ENCODE measurements around the gene RSPH3. TPM values are rescaled to one million over a fixed set of nuclear protein-coding genes. Genes with fewer than 3 reads are reported as not detected.
A peak's percentile ranks its signal among the peaks of the same experiment; 100 is the strongest.
"Not testable (repeated sequence)": the region's sequence is repeated elsewhere in the genome, so short reads cannot be mapped to it uniquely, and the experiment has no call there.

Gene RSPH3
- total RNA-seq, 2 experiments from 2014 or later, result 3.4 to 3.7 TPM

DNA sequence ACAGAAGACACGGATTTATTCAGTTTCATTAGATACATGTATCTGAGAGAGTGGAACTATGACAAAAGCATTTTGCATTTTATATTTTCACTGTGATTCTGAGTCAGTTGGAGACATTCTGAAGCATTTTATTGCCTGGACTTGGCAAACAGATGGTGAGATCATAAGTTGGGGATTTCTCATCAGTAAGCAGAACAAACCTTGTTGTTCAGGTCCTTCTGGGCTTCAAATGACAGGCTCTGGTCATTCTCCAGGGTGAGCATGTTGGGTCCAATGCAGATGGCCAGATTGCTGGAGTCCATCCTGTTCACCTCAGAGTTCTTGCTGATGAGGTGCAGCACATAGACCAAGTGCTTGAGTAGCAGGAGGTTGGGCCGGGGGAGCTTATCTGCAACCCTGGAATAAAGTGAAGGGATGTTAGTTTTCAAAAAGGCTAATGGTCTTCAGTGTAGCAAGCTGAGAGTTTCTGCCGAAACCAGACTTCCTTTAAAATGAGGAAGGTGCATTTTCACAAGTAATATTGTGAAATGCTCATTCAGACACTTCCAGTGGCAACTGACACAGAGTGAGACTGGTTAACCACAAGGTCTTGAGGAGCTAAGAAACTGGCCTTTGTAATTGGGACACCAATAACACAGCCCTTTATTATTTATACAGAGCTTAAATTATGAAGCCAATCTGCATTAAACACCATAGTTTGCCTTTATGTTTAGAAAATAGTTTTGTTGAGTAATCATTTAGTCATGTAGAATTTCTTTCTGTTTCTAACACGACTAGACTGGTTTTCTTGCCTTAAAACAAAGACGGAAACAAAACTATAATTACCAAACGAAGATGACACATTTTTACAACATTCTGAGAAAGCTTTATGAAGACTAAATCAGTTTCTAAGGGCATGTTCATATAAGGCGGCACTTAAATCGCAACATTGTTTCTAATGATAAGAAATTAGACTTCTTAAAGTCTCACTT is 39.2 kb upstream of the RSPH3 start:
- CTCF ChIA-PET, result interaction anchor here (0.8 to 9.6 kb wide), 11 partner anchors 15 to 95 kb away, joined by 3 to 163 read pairs (median 5); partner anchors contain the start of gene RSPH3
- Mint-ChIP-seq H3K27me3 (no peaks in the 10 kb centered on the region), H3K36me3 (ENCODE audit: low read depth) (peaks cover 95% of the 10 kb centered on the region), H3K4me3 (peak overlapping the region; percentile 49), H3K27ac (peak overlapping the region; percentile 97), H3K9me3 (no peaks in the 10 kb centered on the region), H3K4me1 (peaks cover 65% of the 10 kb centered on the region)
- POLR2A ChIA-PET, result interaction anchor here (0.7 to 9.1 kb wide), 18 partner anchors 9 to 751 kb away, joined by 3 to 356 read pairs (median 5); partner anchors contain the start of genes DYNLT1, EZR, MRPL18 and RSPH3
- peak; percentile 41 for DNase-seq

DNA sequence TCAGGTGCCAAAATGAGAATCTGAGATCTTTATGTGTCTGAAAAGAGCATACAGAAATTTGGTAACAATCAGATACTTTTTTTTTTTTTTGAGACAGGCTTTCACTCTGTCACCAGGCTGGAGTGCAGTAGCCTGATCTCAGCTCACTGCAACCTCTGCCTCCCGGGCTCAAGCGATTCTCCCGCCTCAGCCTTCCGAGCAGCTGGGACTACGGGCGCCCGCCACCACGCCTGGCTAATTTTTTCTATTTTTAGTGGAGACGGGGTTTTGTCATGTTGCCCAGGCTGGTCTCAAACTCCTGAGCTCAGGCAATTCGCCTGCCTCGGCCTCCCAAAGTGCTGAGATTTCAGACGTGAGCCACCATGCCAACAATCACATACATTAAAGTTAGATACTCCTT is 38.3 kb upstream of the RSPH3 start:
- POLR2A ChIA-PET, result interaction anchor here (2.1 to 9.1 kb wide), 5 partner anchors 20 to 68 kb away, joined by 11 to 356 read pairs (median 27); no protein-coding TSS in a partner anchor
- not testable (repeated sequence) for H3K27ac Mint-ChIP-seq, H3K4me3 Mint-ChIP-seq, H3K9me3 Mint-ChIP-seq, H3K27me3 Mint-ChIP-seq, DNase-seq
- CTCF ChIA-PET, result interaction anchor here (1.1 to 9.6 kb wide), 3 partner anchors 25 to 96 kb away, joined by 4 to 163 read pairs (median 10); no protein-coding TSS in a partner anchor
- Mint-ChIP-seq H3K36me3 (ENCODE audit: low read depth) (peaks cover 90% of the 10 kb centered on the region), H3K4me1 (peaks cover 65% of the 10 kb centered on the region)

DNA sequence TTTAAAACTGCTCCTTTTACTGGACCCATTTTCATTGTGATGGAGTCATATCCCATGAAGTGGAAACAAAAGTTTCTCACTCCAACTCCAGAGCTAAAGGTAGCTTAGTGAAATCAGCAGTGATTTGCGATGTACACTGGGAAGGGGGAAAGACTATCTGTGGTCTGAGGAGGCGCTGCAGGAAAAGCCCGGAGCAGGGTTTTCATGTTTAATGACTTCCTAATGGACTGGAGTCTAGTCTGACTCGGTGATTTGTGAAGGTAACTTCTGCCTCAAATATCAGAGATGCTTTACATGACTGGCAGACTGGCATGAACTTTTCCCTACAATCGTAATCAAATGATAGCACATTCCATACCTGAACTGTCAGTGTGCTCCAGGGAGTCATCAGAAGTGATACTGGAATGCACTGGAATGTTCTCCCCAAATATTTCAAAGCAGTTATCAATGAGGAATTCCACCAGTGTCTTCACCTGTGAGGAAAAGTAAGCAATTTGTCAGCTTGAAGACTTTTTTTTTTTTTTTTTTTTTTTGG is 37.8 kb upstream of the RSPH3 start:
- Mint-ChIP-seq H3K4me1 (peaks cover 61% of the 10 kb centered on the region), H3K27me3 (no peaks in the 10 kb centered on the region), H3K9me3 (no peaks in the 10 kb centered on the region), H3K27ac (no peak overlapping the region), H3K36me3 (ENCODE audit: low read depth) (peaks cover 85% of the 10 kb centered on the region), H3K4me3 (no peak overlapping the region)
- POLR2A ChIA-PET, result interaction anchor here (2.7 to 9.1 kb wide), 3 partner anchors 21 to 69 kb away, joined by 22 to 356 read pairs (median 239); no protein-coding TSS in a partner anchor
- no peak for DNase-seq
- CTCF ChIA-PET, result interaction anchor here (1.1 to 9.6 kb wide), 4 partner anchors 25 to 97 kb away, joined by 3 to 163 read pairs (median 7); no protein-coding TSS in a partner anchor

DNA sequence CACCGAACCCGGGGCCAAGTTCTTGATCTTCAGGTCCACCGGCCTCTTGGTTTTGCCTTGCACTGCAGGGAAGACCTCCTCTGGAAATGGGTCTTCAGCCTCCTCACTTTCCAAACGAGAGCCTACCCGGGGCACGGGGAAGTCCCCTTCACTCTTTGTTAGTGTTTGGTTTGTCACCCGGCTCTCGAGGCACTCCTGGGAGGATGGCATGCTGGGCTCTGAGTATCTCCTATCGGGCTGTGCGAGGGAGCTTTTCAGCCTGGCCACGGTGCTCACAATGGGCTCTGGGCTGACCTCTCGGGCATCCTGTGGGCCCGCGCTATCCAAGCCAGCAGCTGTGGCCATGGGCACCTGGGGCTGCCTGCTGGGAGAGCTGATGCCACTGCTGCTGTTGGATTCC is 36.7 kb upstream of the RSPH3 start:
- no peak overlapping the region for H3K27ac Mint-ChIP-seq
- no peaks in the 10 kb centered on the region for H3K27me3 Mint-ChIP-seq
- no peak overlapping the region for H3K4me3 Mint-ChIP-seq
- H3K9me3 Mint-ChIP-seq, result no peaks in the 10 kb centered on the region
- POLR2A ChIA-PET, result interaction anchor here (1.4 to 9.1 kb wide), 4 partner anchors 8 to 76 kb away, joined by 3 to 356 read pairs (median 4); partner anchors contain the start of gene TAGAP
- H3K4me1 Mint-ChIP-seq, result peaks cover 52% of the 10 kb centered on the region
- DNase-seq, result no peak
- peaks cover 74% of the 10 kb centered on the region for H3K36me3 Mint-ChIP-seq (ENCODE audit: low read depth)
- CTCF ChIA-PET, result interaction anchor here (1.3 to 9.6 kb wide), 2 partner anchors 28 to 68 kb away, joined by 3 to 163 read pairs; no protein-coding TSS in a partner anchor

DNA sequence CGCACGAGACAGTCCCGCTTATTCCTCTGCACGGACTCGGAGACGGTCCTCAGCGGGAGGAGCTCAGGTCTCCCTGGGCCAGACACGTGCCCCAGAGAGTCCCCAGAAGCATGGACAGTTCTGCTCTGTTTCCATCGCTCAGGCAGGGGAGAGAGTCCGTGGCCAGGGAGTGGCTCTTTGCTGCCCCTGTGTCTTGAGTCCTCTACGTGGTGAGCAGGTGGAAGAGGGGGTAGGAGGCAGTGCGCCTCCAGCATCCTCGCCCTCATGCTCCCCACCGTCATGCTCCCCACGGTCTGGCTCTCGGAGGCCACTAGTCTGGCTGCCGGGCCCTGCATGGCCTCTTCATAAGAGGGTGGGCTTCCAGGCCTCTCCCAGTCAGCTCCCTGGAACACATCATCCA is 35.9 kb upstream of the RSPH3 start:
- Mint-ChIP-seq H3K36me3 (ENCODE audit: low read depth) (peaks cover 66% of the 10 kb centered on the region), H3K4me3 (no peak overlapping the region), H3K27me3 (no peaks in the 10 kb centered on the region), H3K9me3 (no peaks in the 10 kb centered on the region), H3K4me1 (peaks cover 44% of the 10 kb centered on the region), H3K27ac (no peak overlapping the region)
- CTCF ChIA-PET, result interaction anchor here (0.7 to 1.1 kb wide), 3 partner anchors 27 to 99 kb away, joined by 3 to 5 read pairs (median 3); no protein-coding TSS in a partner anchor
- POLR2A ChIA-PET, result interaction anchor here (0.7 to 1.9 kb wide), 5 partner anchors 9 to 76 kb away, joined by 3 to 5 read pairs (median 4); partner anchors contain the start of gene TAGAP
- no peak for DNase-seq

DNA sequence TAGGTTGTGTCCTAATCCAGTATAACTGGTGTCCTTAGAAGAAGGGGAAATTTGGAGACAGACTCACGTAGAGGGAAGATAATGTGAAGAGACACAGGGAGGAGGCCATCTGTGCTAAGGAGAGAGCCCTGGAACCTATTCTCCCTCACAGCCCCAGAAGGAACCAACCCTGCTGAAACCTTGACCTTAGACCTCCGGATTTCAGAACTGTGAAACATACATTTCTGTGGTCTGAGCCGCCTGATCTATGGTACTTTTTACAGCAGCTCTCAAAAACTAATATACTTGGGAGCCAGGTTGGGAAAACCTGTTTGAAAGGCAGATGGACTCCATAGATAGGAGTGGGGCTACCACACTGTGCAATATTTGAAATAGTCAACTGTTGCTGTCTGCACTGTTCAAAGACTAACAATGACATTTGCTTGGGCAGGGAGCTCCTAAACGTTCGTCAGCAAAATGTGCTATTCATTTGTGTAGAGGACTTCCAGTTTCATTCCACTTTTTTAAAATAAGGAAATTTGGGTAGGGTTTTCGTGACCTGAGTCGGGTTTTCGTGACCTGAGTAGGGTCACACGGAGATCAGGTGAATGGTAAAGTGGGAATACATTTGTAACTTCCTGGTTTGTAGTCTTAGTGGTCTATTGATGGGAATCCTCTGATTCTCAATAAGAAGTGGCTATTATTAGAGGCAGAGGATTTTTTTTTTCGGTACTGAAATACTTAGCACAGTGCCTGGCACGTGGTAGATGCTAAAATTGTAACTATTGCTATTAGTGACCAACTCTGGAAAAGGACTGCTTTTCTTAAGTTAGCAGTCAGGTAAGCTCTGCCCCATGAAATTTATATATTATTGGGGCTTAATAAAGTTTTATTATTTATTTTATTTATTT is 33.4 kb upstream of the RSPH3 start:
- H3K9me3 Mint-ChIP-seq, result no peaks in the 10 kb centered on the region
- peaks cover 21% of the 10 kb centered on the region for H3K4me1 Mint-ChIP-seq
- H3K36me3 Mint-ChIP-seq (ENCODE audit: low read depth), result peaks cover 41% of the 10 kb centered on the region
- ChIA-PET POLR2A (interaction anchor here (1.0 to 1.2 kb wide), 2 partner anchors 10 to 33 kb away, joined by 3 to 4 read pairs; partner anchors contain the start of gene RSPH3), CTCF (interaction anchor here (1.1 to 2.2 kb wide), 6 partner anchors 14 to 77 kb away, joined by 3 to 11 read pairs (median 4); no protein-coding TSS in a partner anchor)
- H3K4me3 Mint-ChIP-seq, result no peak overlapping the region
- no peak overlapping the region for H3K27ac Mint-ChIP-seq
- H3K27me3 Mint-ChIP-seq, result no peaks in the 10 kb centered on the region
- no peak for DNase-seq

GRCh38 chr6:159031846-159032245 is 31.8 kb upstream of the RSPH3 start:
- peaks cover 11% of the 10 kb centered on the region for H3K4me1 Mint-ChIP-seq
- no peaks in the 10 kb centered on the region for H3K9me3 Mint-ChIP-seq
- POLR2A ChIA-PET, result interaction anchor here (1.1 to 1.3 kb wide), 4 partner anchors 10 to 75 kb away, joined by 3 to 4 read pairs (median 3); partner anchors contain the start of gene RSPH3

DNA sequence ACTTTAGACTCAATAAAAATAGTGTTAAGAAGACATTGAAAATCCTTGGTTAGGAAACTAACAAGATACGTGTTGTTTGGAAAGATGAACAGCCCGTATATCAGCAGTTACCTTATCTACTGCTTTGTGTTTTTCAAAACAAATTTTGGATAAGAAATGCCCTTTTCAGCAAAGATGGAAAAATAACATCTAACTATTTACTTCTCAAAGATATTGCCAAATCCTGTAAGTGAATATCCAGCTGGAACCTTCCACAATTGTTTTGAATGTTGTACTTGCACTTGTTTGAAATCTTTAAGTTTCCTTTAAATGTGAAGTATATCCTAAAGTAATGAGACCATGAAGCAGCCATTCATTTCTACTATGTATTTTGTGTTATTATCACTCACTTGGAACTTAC is 30.2 kb upstream of the RSPH3 start:
- Mint-ChIP-seq H3K27me3 (no peaks in the 10 kb centered on the region), H3K4me1 (peaks cover 2% of the 10 kb centered on the region), H3K36me3 (ENCODE audit: low read depth) (peaks cover 22% of the 10 kb centered on the region), H3K27ac (no peak overlapping the region), H3K4me3 (no peak overlapping the region), H3K9me3 (peaks cover 9% of the 10 kb centered on the region)
- no peak for DNase-seq
- ChIA-PET POLR2A (interaction anchor here (0.8 kb wide), 1 partner anchor 9 kb away, joined by 4 read pairs; no protein-coding TSS in a partner anchor), CTCF (interaction anchor here (1.0 to 1.2 kb wide), 2 partner anchors 21 to 74 kb away, joined by 3 to 4 read pairs; no protein-coding TSS in a partner anchor)

More at GRCh38 chr6:159031846-159032245, 31.8 kb upstream of the RSPH3 start:
- DNase-seq, result no peak
- Mint-ChIP-seq H3K27ac (no peak overlapping the region), H3K4me3 (no peak overlapping the region), H3K27me3 (no peaks in the 10 kb centered on the region), H3K36me3 (ENCODE audit: low read depth) (peaks cover 29% of the 10 kb centered on the region)
- CTCF ChIA-PET, result interaction anchor here (1.1 to 2.2 kb wide), 3 partner anchors 23 to 103 kb away, joined by 5 to 11 read pairs (median 7); no protein-coding TSS in a partner anchor

DNA sequence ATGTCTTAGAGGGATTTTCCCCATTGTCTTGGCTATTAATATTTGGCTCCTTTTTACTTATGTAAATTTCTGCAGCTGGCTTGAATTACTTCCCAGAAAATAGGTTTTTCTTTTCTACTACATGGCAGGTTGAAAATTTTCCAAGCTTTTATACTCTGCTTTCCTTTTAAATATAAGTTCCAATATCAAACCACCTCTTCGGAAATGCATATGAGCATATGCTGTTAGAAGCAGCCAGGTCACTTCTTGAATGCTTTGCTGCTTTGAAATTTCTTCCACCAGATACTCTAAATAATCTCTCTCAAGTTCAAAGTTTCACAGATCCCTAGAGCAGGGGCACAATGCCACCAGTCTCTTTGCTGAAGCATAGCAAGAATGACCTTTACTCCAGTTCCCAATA is 25.2 kb upstream of the RSPH3 start:
- H3K36me3 Mint-ChIP-seq (ENCODE audit: low read depth), result peaks cover 31% of the 10 kb centered on the region
- H3K4me3 Mint-ChIP-seq, DNase-seq, H3K4me1 Mint-ChIP-seq, H3K27ac Mint-ChIP-seq, CTCF ChIA-PET, H3K27me3 Mint-ChIP-seq: not testable (repeated sequence)
- peaks cover 28% of the 10 kb centered on the region for H3K9me3 Mint-ChIP-seq
- POLR2A ChIA-PET, result interaction anchor here (1.5 kb wide), 1 partner anchor 14 kb away, joined by 4 read pairs; no protein-coding TSS in a partner anchor

GRCh38 chr6:159023893-159024292 is 23.9 kb upstream of the RSPH3 start:
- ChIA-PET POLR2A (no interaction called here), CTCF (no interaction called here)
- Mint-ChIP-seq H3K9me3 (peaks cover 28% of the 10 kb centered on the region), H3K4me3 (no peak overlapping the region), H3K27me3 (no peaks in the 10 kb centered on the region), H3K27ac (no peak overlapping the region), H3K36me3 (ENCODE audit: low read depth) (peaks cover 33% of the 10 kb centered on the region), H3K4me1 (peaks cover 11% of the 10 kb centered on the region)
- DNase-seq, result no peak

GRCh38 chr6:159020011-159020410 is 20.0 kb upstream of the RSPH3 start:
- Mint-ChIP-seq H3K9me3 (peaks cover 19% of the 10 kb centered on the region), H3K27ac (no peak overlapping the region), H3K36me3 (ENCODE audit: low read depth) (peaks cover 20% of the 10 kb centered on the region), H3K4me1 (peaks cover 31% of the 10 kb centered on the region), H3K4me3 (no peak overlapping the region), H3K27me3 (no peaks in the 10 kb centered on the region)
- ChIA-PET POLR2A (interaction anchor here (3.4 kb wide), 1 partner anchor 23 kb away, joined by 44 read pairs; the partner anchor contains the start of gene TAGAP), CTCF (interaction anchor here (0.5 kb wide), 1 partner anchor 10 kb away, joined by 3 read pairs; no protein-coding TSS in a partner anchor)
- no peak for DNase-seq
